Myocyte (in vitro differentiated cells): ENCODE results near the gene FOXI2. TPM values are rescaled to one million over a fixed set of nuclear protein-coding genes. Genes with fewer than 3 reads are reported as not detected.

Experiments used
- DNase-seq: peaks from one replicate; pipeline ENCODE4 v3.0.0-alpha.2; 2012; ENCODE audit warnings: low read depth
- total RNA-seq: library from RNA; depleted of rRNA; stranded (reverse); fragments of >200 nt; gene quantifications from 2 replicates; pipeline ENCODE4 v1.2.3, GENCODE V29; 2014

The FOXI2 gene
- total RNA-seq, 1 donor from 2014 or later = not detected

DNA sequence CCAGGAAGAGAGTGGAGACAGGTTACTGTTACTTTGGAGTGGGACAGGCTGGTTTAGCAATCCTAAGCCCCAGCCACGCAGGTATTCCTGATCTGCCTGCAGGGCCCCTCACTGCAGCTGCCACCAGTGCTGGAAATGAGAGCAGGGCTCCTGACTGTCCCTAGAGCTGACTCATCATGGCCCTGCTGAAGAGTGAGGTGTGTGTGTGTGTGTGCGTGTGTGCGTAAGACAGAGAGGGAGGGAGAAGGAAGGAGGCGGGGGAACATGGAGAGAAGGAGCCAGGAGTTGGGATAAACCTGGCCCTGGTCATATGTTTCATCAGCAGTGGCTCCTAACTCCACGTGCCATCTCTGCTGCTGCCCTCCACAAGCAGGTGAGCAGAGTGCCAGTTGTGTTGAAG lies 3.6 kb downstream of the FOXI2 start:
- DNase-seq = no peak

DNA sequence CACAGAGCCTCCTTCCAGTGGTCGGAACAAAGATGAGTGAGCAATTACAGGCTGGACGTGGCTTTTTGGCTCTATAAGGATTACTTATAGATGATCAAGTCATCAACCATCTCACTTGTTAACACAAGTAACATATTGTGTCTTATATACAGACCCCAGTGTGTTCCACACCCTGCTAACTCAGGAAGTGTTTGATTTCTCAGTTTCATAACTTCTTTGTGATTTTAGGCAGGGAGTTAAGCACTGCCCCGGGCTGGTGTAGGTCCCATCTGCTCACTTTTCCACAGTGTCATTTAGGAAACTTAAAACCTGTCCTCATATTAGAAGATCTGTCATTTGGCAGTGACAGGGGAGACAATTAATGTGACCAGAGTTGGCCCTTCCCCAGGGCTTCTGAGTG lies 6.2 kb downstream of the FOXI2 start:
- DNase-seq = no peak

DNA sequence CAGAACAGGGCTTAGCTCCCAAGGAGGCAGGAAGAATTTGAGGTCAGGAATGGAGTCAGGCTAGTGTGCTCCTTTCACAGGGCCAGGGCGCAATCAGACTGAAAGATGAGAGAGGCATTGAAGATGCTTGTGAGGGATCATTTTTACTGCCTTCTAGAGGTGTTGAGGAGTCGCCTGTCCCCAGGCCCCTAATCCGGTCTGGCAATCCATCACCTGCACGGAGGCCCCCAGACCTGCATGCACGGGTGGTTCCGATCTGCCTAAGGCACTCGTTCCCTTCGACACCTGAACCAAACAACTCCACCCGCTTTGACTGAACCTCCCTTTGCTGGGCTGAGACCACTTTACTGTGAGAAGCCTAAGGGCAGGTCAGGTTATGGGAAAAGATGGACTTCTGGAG lies 8.0 kb downstream of the FOXI2 start:
- DNase-seq = no peak

DNA sequence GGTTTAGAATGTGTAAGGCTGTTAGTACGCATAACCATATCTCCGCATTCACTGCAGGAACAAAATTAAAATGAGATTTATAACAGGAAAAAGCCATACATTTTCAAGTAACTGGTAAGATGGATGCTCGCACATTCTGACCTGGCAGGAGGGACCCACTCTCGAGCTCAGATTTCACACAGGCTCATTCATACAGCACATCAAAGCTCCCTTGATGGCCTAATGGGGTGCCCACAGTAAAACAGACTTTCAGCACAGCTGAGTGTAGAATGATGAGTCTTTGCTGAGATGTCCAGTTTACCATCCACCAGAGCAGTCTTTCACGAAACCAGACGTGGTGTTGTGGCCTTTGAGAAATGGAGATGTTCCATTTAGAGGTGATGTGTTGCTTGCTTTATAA lies 8.9 kb downstream of the FOXI2 start:
- DNase-seq = no peak

DNA sequence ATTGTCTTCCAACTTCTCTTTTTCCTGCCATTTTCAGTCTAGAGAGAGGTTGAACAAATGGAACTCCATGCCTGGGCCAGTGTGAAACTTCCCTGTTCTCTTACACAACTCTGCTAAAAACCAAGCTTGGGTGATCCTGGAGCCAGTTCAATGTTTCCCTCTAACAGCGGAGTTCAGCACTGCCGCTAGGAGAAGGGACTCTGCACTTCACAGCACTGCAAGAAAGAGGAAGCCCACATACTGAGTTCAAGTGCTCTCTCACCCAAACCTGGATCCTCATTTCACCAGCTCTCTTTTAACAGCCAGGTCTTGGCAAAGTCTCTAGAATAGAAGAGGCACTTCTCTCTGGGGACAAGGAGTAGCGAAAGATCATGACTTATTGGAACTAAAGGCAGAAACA lies 18.8 kb downstream of the FOXI2 start:
- no peak for DNase-seq

DNA sequence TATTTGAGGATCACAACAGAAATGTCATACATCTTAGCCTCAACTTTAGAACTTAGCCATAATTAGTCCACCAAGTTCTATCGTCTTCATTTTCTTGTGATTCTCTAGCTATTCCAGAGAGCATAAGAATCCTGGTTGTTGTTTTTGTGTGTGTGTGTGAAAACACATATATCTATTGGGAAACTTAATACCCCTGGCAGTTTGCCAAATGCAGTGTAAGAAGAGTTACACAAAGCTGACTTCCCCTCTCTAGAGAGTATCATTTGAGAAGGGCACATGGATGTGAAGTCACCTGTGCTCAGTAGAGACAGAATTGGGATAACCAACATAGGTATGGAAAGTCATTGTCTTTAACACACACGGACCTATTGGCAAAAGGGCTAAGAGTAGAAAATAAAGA lies 19.3 kb downstream of the FOXI2 start:
- DNase-seq = no peak

DNA sequence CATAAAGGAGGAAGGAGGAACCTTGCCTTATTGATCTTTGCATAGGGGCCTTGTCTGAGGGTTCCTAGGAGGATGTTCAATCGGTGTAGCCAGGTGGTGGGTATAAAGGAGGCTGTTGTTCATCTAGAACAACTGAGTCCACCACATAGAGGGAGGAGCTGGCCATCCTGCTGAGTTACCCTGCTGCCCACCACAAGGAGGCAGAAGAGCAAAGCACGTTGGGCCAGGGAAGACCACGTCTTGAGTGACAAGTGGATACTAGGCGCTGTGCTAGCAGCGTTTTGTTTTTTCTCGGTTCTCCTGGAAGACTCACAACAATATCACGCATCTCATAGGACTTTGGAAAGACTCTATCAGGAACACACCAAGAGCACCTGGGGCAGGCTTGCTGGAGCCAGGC lies 20.0 kb downstream of the FOXI2 start:
- no peak for DNase-seq

DNA sequence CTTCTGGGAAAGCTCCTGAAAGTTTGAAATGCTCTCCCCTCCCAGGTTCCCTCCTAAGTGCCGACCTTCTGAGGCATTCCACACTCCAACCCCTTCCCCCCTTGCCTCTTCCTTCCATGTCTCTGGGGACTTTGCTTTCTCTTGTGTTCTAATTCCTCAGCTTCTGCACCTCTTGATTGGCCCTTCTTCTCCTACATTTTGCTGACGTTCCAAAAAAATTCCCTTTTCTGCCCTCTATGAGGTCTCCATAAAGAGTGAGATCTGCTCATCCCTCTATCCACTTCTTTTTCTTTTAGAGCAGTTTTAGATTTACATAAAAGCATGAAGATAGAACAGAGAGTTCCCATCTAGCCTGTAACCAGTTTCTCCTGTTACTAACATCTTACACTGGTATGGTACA lies 22.3 kb downstream of the FOXI2 start:
- DNase-seq = no peak

DNA sequence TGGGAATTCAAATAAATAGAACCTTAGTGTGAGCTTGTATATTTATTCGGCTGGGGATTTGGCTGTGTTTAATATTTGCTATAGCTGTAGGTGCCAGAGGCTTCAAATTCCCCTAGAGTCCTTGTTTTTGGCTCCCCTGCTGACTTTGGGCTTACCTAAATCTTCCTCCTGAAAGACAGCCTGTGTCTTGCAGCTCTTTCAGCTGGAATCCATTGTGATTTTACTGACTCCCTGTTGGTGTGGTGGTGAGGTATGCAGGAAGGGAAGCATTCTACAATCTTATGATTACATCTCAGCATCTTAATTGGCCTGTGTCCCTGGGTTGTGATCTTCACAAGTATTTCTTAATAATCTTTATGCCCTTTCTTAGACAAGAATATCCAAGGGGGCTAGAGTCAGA lies 25.9 kb downstream of the FOXI2 start:
- DNase-seq = no peak

DNA sequence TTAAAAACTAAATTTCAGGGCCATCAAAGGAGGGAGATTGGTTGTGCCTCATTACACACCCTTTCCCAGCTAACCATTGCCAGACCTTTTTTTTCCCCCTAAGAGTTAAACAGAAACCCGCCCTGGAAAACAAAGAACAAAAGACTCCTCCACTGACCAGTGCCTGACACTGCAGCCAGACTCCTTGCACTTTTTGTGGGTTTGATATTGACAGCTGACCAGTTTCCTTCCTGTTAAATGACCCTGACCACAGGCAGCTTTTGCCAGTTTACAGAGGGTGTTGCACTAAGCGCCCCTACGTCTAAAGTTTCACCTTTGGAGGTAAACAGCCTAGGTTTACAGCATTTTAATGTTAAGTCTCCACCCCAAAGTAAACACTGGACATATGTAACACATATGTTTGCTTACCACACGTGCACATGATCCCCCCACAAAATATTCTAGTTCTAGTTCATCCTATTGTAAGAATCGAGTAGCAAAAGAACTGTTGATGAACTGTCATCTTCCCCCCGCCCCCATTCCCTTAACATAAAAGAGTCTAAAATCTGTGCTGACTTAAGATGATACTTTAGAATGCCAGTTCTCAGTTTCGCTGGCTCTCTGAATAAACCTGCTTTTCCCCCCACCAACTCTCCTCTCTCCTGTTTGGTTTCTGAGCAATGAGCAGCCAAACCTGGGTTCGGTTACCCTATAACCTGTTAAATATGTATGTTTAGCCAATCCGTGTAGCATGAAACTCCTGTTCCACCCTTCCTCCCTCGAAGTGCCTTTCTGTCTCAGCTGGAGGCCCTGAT lies 38.0 kb downstream of the FOXI2 start:
- DNase-seq = peak; percentile 38

DNA sequence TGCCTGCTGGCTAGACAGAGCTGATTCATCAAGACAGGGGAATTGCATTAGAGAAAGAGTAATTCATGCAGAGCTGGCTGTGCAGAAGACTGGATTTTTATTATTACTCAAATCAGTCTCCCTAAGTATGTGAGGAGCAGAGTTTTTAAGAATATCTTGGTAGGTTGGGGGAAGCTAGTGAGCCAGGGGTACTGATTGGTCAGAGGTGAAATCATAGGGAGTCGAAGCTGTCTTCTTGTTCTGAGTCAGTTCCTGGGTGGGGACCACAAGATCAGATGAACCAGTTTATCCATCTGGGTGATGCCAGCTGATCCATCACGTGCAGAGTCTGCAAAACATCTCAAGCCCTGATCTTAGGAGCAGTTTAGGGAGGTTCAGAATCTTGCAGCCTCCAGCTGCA lies 39.8 kb downstream of the FOXI2 start:
- no peak for DNase-seq

DNA sequence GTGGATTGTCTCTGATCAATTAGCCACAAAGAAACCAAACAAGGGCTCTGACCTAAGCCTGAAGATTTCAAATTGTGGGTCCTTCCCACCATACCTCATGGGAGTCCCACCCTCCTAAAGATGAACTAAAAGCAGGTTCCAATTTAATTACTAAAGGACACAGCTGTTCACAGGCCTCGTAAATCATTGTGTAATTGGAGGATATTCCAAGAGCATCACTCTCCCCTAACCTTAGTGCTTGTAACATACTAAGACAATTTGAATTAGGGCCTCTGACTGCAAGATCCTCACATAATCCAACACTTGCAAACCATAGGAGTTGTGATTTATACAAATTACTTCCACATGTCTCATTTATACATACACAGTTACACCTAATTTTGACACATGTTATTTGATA lies 44.4 kb downstream of the FOXI2 start:
- no peak for DNase-seq

DNA sequence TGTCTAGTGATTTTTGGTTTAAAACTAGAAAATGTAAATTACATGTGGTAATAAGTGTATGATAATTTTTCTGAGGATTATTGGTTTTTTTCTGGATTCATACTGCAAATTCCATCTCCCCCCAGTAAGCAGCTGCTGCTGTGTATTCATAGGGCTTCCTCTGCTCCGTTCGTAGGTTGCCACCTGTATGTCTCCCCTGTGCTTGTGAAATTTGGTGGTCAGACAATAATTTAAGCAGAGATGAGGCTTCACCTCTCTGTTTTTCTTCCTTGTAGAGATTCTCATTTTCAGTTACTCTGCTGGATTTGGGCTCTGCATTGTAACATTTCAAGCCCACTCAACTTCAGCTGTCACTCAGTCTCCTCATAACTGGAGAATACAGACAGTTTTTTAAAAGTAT lies 50.9 kb downstream of the FOXI2 start:
- no peak for DNase-seq

DNA sequence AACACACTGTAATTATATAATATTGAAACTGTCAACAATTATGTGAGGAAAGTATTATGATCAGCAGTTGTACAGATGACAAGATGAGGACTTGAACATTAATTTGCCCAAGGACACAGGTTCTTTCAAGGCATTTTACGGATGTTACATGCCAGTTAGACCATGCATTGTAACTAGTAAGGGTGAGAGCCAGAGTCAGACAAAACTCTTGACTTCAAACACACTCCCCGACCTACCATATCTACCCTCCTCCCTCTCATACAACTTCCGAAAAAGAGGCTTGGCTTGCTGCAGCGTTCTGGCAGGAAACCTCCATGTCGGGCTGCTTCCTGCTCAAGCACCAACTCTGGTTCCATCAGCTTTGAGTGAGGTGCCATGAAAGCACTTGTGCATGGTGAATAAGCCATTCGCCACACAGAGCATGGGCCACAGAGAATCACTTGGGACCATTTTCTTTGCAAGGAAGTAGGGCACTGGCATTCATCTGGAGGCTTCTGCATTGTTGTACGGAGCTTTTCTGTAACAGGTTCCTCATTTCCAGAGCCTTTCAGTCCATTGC lies 53.2 kb downstream of the FOXI2 start:
- DNase-seq = no peak

Other genes starting within 250 kb of the FOXI2 start
- gene NPS, start 187.9 kb upstream of the FOXI2 start, total RNA-seq = not detected in 2 replicates
- not detected in 2 replicates for gene CLRN3, start 155.8 kb downstream of the FOXI2 start, total RNA-seq
- gene PTPRE, start 169.9 kb downstream of the FOXI2 start, total RNA-seq = 4.6 and 5.5 TPM in 2 replicates